Caco-2 (cell line): ENCODE data around the gene AGAP1. TPM values are rescaled to one million over a fixed set of nuclear protein-coding genes. Genes with fewer than 3 reads are reported as not detected.

Experiments
- BruUV-seq: library from RNA; stranded (reverse); fragments of 400-500 nt; replicated peaks from 2 replicates; lab custom pipeline; 2021; lab: Mats Ljungman, UMichigan
- CTCF ChIA-PET: fragments of 300-600 bp; sonication (Branson Sonifier 250); formaldehyde crosslinking; loops from one replicate; lab custom pipeline; 2022; ENCODE audit warnings: antibody characterized with exemption; lab: Charles Lee
- POLR2A ChIA-PET: fragments of 300-600 bp; sonication (Branson Sonifier 250); formaldehyde crosslinking; loops from one replicate; lab custom pipeline; 2022; ENCODE audit warnings: antibody characterized with exemption; lab: Charles Lee
- DNase-seq, 2 experiments: peaks; one replicate each; pipeline versions ENCODE4 v3.0.0 to v3.0.0-alpha.2; 2020 to 2022
- H3K27me3 ChIP-seq: replicated peaks from 2 replicates; pipeline ENCODE4 v1.6.0; 2011; ENCODE audit warnings: low read length; ENCODE audit not compliant: control insufficient read depth, insufficient read depth
- H3K36me3 ChIP-seq: 2 replicates; pipeline ENCODE4 v1.5.1; 2011; ENCODE audit warnings: low read length; ENCODE audit not compliant: control insufficient read depth, insufficient read depth
- H3K4me1 ChIP-seq: fragments of 250-450 bp; sonication (Bioruptor Pico); 2 replicates; pipeline ENCODE4 v1.5.1; 2020; ENCODE audit warnings: mild to moderate bottlenecking
- H3K4me3 ChIP-seq: 2 replicates; pipeline ENCODE4 v1.5.1; 2011; ENCODE audit warnings: low read depth, mild to moderate bottlenecking, control low read depth, low read length
- H3K9me3 ChIP-seq: fragments of 250-450 bp; sonication (Bioruptor Pico); 2 replicates; pipeline ENCODE4 v1.5.1; 2020; ENCODE audit warnings: mild to moderate bottlenecking, moderate library complexity
- H3K27ac Mint-ChIP-seq: one replicate; pipeline ENCODE4 v1.8.0; 2022; ENCODE audit warnings: mixed read lengths; ENCODE audit not compliant: unreplicated experiment
- H3K27me3 Mint-ChIP-seq: one replicate; pipeline ENCODE4 v1.8.0; 2022; ENCODE audit warnings: mixed read lengths; ENCODE audit not compliant: insufficient read depth, unreplicated experiment
- H3K36me3 Mint-ChIP-seq: one replicate; pipeline ENCODE4 v1.8.0; 2022; ENCODE audit warnings: mild to moderate bottlenecking, mixed read lengths; ENCODE audit not compliant: insufficient read depth, unreplicated experiment
- H3K4me1 Mint-ChIP-seq: one replicate; pipeline ENCODE4 v1.8.0; 2022; ENCODE audit warnings: low read depth, mixed read lengths; ENCODE audit not compliant: unreplicated experiment
- H3K4me3 Mint-ChIP-seq: one replicate; pipeline ENCODE4 v1.8.0; 2022; ENCODE audit warnings: mild to moderate bottlenecking, moderate library complexity, mixed read lengths; ENCODE audit not compliant: unreplicated experiment
- H3K9me3 Mint-ChIP-seq: one replicate; pipeline ENCODE4 v1.8.0; 2022; ENCODE audit warnings: mixed read lengths; ENCODE audit not compliant: unreplicated experiment
- intact Hi-C: fragments of 100-400 bp; cut with micrococcal nuclease; formaldehyde crosslinking; loops from one replicate; pipeline ENCODE4 v1.10.0; 2022; ENCODE audit not compliant: unreplicated experiment
- total RNA-seq: library from RNA; stranded (reverse); gene quantifications from 2 replicates; pipeline ENCODE4 v1.2.3, GENCODE V29; 2022
- TF ChIP-seq, protein P1 (sequence below), 2 experiments: fragments of 200-600 bp in 1 of 2; IDR thresholded peaks; 1 replicate in 1 of 2; 2 replicates in 1 of 2; pipeline versions ENCODE4 v1.5.1 to v1.8.0; 2011 to 2022; ENCODE audit warnings: antibody characterized with exemption in 1 of 2, control low read depth in 1 of 2, inconsistent platforms in 1 of 2, low read depth in 1 of 2, low read length in 1 of 2, mild to moderate bottlenecking in 1 of 2, moderate library complexity in 1 of 2; ENCODE audit not compliant: insufficient read depth in 1 of 2, severe bottlenecking in 1 of 2, unreplicated experiment in 1 of 2

Gene AGAP1
- total RNA-seq, 1 experiment from 2014 or later = 41.7 TPM

DNA sequence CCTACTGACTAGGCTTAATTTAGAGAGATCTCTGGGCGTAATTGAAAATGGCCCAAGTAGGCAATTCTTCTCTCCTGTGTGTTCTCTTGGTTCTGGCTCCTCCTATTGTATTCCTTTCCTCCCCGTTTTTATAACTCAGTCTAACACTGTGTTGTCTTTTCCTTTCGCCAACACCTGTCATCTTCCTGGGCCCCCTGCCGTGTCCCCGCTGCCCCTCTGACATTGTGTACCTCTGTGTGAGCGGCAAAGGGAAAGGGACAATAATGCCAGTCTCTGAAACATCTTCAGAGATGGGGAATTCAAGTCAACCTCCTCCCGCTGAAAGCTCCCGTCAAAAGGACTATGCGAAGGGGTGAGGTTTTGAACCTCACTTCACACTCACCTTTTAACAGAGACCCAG lies 463.4 kb downstream of the AGAP1 start:
- H3K36me3 ChIP-seq = no peaks in the 10 kb centered on the region
- H3K4me3 ChIP-seq = no peak overlapping the region
- Mint-ChIP-seq H3K27ac (no peak overlapping the region), H3K36me3 (peaks cover 6% of the 10 kb centered on the region), H3K9me3 (no peaks in the 10 kb centered on the region), H3K4me1 (no peaks in the 10 kb centered on the region), H3K4me3 (no peak overlapping the region), H3K27me3 (no peaks in the 10 kb centered on the region)
- H3K27me3 ChIP-seq = no peaks in the 10 kb centered on the region
- no peaks in the 10 kb centered on the region for H3K9me3 ChIP-seq
- H3K4me1 ChIP-seq = no peaks in the 10 kb centered on the region
- POLR2A ChIA-PET = no interaction called here
- DNase-seq = no peak
- CTCF ChIA-PET = no interaction called here
- intact Hi-C loops = no loop called here
- BruUV-seq = no TSS peak
- TF ChIP-seq, protein P1, sequence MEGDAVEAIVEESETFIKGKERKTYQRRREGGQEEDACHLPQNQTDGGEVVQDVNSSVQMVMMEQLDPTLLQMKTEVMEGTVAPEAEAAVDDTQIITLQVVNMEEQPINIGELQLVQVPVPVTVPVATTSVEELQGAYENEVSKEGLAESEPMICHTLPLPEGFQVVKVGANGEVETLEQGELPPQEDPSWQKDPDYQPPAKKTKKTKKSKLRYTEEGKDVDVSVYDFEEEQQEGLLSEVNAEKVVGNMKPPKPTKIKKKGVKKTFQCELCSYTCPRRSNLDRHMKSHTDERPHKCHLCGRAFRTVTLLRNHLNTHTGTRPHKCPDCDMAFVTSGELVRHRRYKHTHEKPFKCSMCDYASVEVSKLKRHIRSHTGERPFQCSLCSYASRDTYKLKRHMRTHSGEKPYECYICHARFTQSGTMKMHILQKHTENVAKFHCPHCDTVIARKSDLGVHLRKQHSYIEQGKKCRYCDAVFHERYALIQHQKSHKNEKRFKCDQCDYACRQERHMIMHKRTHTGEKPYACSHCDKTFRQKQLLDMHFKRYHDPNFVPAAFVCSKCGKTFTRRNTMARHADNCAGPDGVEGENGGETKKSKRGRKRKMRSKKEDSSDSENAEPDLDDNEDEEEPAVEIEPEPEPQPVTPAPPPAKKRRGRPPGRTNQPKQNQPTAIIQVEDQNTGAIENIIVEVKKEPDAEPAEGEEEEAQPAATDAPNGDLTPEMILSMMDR (IDR thresholded peaks at IDR 0.05; ENCODE audit: insufficient read depth in 1 of 2, low read depth in 1 of 2, low read length in 1 of 2, severe bottlenecking in 1 of 2, unreplicated experiment in 1 of 2) = no peak

- no peak overlapping the region for H3K27ac Mint-ChIP-seq
- ChIA-PET POLR2A (no interaction called here), CTCF (no interaction called here)
- H3K36me3 ChIP-seq = no peaks in the 10 kb centered on the region
- no TSS peak for BruUV-seq
- H3K9me3 Mint-ChIP-seq = no peaks in the 10 kb centered on the region
- DNase-seq = no peak
- H3K4me1 Mint-ChIP-seq = no peaks in the 10 kb centered on the region
- H3K27me3 ChIP-seq = no peaks in the 10 kb centered on the region
- no peaks in the 10 kb centered on the region for H3K4me1 ChIP-seq
- no peak overlapping the region for H3K4me3 Mint-ChIP-seq
- intact Hi-C loops = no loop called here
- H3K9me3 ChIP-seq = no peaks in the 10 kb centered on the region
- no peaks in the 10 kb centered on the region for H3K27me3 Mint-ChIP-seq
- no peak overlapping the region for H3K4me3 ChIP-seq
- TF ChIP-seq, protein P1 (IDR thresholded peaks at IDR 0.05; ENCODE audit: insufficient read depth in 1 of 2, low read depth in 1 of 2, low read length in 1 of 2, severe bottlenecking in 1 of 2, unreplicated experiment in 1 of 2) = no peak
- H3K36me3 Mint-ChIP-seq = peaks cover 6% of the 10 kb centered on the region
These were observed 464.5 kb downstream of the AGAP1 start for GRCh38 chr2:235958221-235958930.

- no peaks in the 10 kb centered on the region for H3K36me3 ChIP-seq
- ChIA-PET CTCF (no interaction called here), POLR2A (no interaction called here)
- no peaks in the 10 kb centered on the region for H3K9me3 Mint-ChIP-seq
- no peak overlapping the region for H3K4me3 ChIP-seq
- H3K27me3 Mint-ChIP-seq = no peaks in the 10 kb centered on the region
- H3K4me1 ChIP-seq = no peaks in the 10 kb centered on the region
- intact Hi-C loops = no loop called here
- TF ChIP-seq, protein P1 (IDR thresholded peaks at IDR 0.05; ENCODE audit: insufficient read depth in 1 of 2, low read depth in 1 of 2, low read length in 1 of 2, severe bottlenecking in 1 of 2, unreplicated experiment in 1 of 2) = no peak
- no peak for DNase-seq
- H3K9me3 ChIP-seq = no peaks in the 10 kb centered on the region
- no peak overlapping the region for H3K4me3 Mint-ChIP-seq
- H3K4me1 Mint-ChIP-seq = no peaks in the 10 kb centered on the region
- no TSS peak for BruUV-seq
- no peak overlapping the region for H3K27ac Mint-ChIP-seq
- H3K27me3 ChIP-seq = no peaks in the 10 kb centered on the region
- peaks cover 6% of the 10 kb centered on the region for H3K36me3 Mint-ChIP-seq
These were observed 465.1 kb downstream of the AGAP1 start for GRCh38 chr2:235958931-235959410.
